ENCODE results near the gene MAP2K3.
"Not testable (repeated sequence)": the region's sequence is repeated elsewhere in the genome, so short reads cannot be mapped to it uniquely, and the experiment has no call there.

MAP2K3 gene

GRCh38 chr17:21337981-21338625, 53.6 kb downstream of the MAP2K3 start:
- not testable (repeated sequence) for DNase-seq

- no peak for DNase-seq
Measured at GRCh38 chr17:21339011-21339410, 54.5 kb downstream of the MAP2K3 start.

- DNase-seq = not testable (repeated sequence)
Measured at GRCh38 chr17:21339571-21339970, 55.1 kb downstream of the MAP2K3 start.

- DNase-seq = not testable (repeated sequence)
Measured at GRCh38 chr17:21340407-21340806, 55.9 kb downstream of the MAP2K3 start.

- not testable (repeated sequence) for DNase-seq
Measured at GRCh38 chr17:21341279-21341678, 56.8 kb downstream of the MAP2K3 start.

- DNase-seq = not testable (repeated sequence)
Measured at GRCh38 chr17:21341925-21342540, 57.5 kb downstream of the MAP2K3 start.

GRCh38 chr17:21343061-21343949, 58.8 kb downstream of the MAP2K3 start:
- DNase-seq = not testable (repeated sequence)

GRCh38 chr17:21344801-21345200, 60.3 kb downstream of the MAP2K3 start:
- DNase-seq = not testable (repeated sequence)

- no peak for DNase-seq
Measured at GRCh38 chr17:21345236-21345635, 60.7 kb downstream of the MAP2K3 start.

GRCh38 chr17:21346107-21346506, 61.6 kb downstream of the MAP2K3 start:
- not testable (repeated sequence) for DNase-seq

- not testable (repeated sequence) for DNase-seq
Measured at GRCh38 chr17:21346651-21347250, 62.2 kb downstream of the MAP2K3 start.

- DNase-seq = not testable (repeated sequence)
Measured at GRCh38 chr17:21347660-21348059, 63.1 kb downstream of the MAP2K3 start.

GRCh38 chr17:21348081-21348925, 63.8 kb downstream of the MAP2K3 start:
- not testable (repeated sequence) for DNase-seq

- not testable (repeated sequence) for DNase-seq
Measured at GRCh38 chr17:21348926-21349261, 64.4 kb downstream of the MAP2K3 start.

GRCh38 chr17:21349358-21350050, 65.0 kb downstream of the MAP2K3 start:
- DNase-seq = not testable (repeated sequence)

- DNase-seq = not testable (repeated sequence)
Measured at GRCh38 chr17:21350495-21350894, 66.0 kb downstream of the MAP2K3 start.

GRCh38 chr17:21351366-21352065, 67.0 kb downstream of the MAP2K3 start:
- no peak for DNase-seq

- DNase-seq = no peak
Measured at GRCh38 chr17:21352221-21352980, 67.9 kb downstream of the MAP2K3 start.

- no peak for DNase-seq
Measured at GRCh38 chr17:21352981-21353265, 68.4 kb downstream of the MAP2K3 start.

GRCh38 chr17:21353326-21354010, 69.0 kb downstream of the MAP2K3 start:
- no peak for DNase-seq

All from NCI-H2227 treated with DMSO at 0.1 percent for 48 hours (cell line).